SIG-M5 (cell line): ENCODE measurements around the gene COL6A2.
"Not testable (repeated sequence)": the region's sequence is repeated elsewhere in the genome, so short reads cannot be mapped to it uniquely, and the experiment has no call there.

Experiments used
- DNase-seq: peaks from one replicate; lab custom pipeline; 2025; lab: John Stamatoyannopoulos, UW

Gene COL6A2

GRCh38 chr21:46079352-46080170 is 18.4 kb upstream of the COL6A2 start:
- no peak for DNase-seq

DNA sequence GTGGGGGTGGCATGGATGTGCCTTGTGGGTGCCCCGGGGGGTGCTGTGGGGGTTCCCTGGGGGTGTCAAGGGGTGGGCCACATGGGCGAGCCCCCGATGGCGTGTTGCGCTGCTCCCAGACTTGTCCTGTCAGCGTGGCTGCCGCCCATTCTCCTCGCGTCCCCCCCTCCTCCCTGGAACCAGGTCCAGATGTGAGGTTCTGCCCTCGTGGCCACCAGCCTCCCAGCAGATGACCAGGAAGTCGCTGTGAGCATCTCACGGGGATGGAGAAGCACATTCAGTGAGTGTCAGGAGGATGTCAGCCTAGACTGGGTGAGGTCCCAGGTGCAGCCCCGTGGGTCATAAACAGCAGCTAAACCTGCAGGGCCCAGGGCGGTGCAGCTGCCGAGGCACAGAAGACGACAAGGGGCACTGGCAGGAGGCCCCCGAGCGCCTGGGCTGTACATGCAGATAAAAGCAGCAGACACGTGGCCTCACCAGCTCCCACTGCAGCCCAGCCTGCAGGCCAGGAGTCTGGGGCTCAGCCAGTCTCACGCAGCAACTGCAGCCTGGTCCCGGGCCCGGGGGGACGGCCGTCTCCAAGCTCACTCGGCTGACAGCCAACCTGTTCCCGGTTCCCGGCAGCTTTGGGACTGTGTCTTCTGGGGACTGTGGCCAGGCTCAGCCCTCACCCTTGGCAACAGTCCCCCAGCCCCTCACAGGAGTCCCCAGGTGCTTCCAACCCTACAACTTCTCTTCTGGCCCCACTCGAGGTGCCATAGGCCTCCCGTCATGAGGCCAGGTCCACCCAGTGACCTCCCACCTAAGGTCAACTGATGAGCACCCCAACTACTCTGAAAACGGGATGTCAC is 17.5 kb upstream of the COL6A2 start:
- no peak for DNase-seq

- DNase-seq = no peak
These were observed 16.7 kb upstream of the COL6A2 start for GRCh38 chr21:46081022-46081861.

GRCh38 chr21:46081862-46082712 is 15.8 kb upstream of the COL6A2 start:
- DNase-seq = no peak

DNA sequence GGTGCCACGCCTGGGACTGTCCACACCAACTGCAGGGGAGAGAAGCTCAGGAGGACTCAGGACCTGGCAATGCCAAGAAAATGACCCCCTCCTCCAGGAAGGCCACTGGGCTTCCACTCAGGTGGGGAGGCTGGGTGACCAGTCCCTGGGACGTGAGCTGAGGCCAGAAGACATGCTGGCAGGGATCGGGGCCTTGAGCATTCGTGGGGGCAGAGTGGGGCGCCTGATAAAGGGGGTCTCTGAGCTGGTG is 15.3 kb upstream of the COL6A2 start:
- DNase-seq = no peak

GRCh38 chr21:46082963-46083790 is 14.7 kb upstream of the COL6A2 start:
- DNase-seq = no peak

DNA sequence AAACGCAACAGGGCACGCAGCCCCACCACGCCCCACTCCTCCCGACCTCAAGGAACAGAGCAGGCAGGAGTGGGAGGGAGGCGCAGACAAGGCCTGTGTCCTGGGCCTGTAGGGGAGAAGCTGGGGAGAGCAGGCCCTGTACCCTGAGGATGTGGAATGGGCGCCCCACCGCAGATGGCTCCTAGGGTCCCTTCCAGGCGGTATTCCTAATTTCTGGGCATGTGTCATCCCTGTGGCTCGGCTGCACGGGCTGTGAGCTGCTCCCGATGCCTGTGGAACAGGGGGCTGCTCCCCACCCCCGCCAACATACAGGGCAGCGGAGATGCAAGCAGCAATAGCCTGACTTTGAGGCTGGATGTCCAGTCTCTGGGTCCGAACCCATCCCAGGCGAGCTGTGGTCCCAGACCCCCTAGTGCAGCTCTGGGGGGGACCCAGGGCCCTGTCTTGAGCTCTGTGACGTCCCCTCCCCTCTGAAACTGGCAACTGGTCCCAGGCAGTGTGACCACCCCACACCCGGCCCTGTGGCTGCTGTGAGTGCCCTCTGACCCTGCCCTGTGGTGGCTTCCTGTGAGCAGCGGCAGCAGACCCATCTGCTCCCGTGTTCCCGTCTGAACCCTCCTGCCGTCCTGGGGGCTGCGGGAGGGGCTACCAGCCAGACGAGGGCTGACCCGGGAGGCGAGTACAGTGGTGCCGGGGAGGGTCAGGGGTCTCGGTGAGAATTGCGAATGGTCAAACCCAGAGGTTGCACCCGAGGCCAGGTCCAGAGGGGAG is 13.9 kb upstream of the COL6A2 start:
- no peak for DNase-seq

DNA sequence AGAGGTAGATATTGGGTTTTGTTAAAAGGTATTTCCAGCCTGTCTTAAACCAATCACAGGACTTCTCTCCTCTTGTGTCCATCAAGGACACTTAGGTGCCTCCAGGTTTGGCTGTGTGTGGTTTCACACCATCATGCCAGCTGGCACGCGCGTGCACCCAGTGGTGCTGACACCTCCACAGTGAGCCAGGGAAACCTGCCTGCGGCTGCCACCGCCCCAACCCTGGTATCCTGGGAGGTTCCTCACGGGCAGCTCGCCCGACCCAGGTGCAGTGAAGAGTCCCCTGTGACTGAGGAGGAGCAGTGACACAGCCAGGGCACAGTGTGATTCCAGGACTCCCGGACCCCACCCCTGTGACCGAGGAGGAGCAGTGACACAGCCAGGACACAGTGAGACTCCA is 13.2 kb upstream of the COL6A2 start:
- no peak for DNase-seq

DNA sequence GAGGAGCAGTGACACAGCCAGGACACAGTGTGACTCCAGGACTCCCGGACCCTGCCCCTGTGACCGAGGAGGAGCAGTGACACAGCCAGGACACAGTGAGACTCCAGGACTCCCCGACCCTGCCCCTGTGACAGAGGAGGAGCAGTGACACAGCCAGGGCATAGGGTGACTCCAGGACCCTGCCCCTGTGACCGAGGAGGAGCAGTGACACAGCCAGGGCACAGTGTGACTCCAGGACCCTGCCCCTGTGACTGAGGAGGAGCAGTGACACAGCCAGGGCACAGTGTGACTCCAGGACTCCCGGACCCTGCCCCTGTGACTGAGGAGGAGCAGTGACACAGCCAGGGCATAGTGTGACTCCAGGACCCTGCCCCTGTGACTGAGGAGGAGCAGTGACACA is 12.7 kb upstream of the COL6A2 start:
- DNase-seq = not testable (repeated sequence)

DNA sequence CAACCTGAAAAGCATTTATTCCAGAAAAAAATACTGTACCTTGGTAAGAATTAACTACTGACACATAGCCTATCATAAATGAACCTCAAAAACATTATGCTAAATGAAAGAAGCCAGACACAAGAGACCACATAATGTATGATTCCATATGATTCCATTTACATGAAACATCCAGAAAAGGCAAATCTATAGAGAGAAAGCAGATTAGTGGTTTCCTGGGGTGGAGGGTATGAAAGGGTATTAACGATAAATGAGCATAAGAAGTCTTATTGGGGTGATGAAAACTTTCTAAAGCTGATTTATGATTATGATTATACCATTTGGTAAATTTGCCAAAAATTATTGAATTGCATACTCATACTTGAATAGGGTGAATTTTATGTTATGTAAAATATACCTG is 10.3 kb upstream of the COL6A2 start:
- no peak for DNase-seq

DNA sequence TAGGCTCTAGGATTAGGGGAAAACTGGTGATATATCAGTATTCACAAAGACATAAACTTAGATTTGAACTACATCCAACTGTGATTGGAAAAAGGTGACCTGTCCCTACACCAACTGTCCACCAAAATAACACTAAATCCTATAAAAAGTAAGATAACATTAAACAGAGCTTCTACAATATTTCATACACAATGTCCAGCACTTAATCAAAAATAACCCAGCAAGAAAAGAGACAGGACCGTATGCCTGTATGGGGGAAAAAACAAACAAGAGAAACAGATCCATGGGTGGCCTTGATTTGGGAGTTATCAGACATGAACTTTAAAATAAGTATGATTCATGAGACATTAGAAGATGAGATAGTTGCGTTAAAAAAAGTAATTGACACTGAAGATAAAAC is 9.7 kb upstream of the COL6A2 start:
- no peak for DNase-seq

DNA sequence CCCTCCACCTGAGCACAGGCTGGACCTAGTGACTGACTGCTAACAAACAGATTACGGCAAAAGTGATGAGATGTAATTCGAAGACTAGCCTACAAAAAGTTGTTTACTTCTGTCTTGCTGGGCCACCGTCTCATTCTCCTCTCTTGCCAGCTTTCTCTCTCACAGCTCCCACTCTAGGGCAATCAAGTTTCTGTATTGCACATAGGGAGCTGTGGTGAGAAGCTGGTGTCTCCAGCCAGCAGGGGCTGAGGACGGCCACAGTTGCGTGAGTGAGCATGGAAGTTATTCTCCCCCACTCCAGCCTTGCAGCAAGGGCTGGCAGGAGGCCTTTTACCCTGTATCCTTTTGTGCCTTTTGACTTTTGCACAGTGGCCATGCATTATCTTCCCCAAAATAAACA is 8.6 kb upstream of the COL6A2 start:
- no peak for DNase-seq

DNA sequence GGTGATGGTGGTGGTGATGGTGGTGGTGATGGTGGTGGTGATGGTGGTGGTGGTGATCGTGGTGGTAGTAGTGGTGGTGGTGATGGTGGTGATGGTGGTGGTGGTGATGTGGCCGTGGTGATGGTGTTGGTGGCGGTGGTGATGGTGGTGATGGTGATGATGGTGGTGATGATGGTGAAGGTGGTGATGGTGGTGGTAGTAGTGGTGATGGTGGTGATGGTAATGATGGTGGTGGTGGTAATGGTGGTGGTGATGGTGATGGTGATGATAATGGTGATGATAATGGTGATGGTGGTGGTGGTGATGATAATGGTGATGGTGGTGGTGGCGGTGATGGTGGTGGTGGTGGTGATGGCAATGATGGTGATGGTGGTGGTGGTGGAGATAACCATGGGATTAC is 6.8 kb upstream of the COL6A2 start:
- no peak for DNase-seq

- no peak for DNase-seq
These were observed 6.3 kb upstream of the COL6A2 start for GRCh38 chr21:46091631-46092025.

DNA sequence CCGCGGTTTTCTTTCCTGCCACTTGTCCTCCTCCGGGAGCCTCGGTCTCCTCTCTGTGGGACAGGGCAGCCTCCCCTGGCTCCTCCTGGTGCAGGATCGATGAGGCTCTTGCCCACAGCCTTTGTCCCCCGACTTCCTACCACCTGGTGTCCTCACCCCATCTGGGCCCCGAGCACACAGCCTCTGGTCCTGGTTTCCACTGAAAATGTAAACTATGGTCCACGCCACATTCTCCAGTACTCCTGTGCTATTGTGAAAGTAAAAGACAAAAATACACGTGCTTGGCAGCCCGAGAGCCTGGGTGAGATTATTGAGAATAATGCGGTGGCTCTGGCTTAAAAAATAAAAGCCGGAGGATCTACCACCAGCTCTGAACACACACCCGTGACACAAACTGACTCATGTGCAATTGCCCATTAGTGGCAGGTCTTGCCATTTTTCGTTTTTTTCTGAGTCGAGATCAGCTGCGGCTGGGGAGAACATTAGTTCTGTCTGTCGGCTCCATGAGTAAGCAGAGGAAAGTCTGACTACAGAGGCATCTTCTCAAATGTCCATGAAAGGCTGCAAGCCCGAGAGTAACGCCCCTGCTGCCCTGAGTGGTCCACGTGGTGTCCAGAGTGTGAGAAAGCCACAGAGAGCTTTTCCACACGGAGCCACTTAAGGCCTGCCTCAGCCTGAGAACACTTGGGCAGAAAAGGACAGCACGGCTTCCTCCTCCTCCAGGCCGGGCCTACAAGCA is 5.7 kb upstream of the COL6A2 start:
- DNase-seq = no peak

GRCh38 chr21:46092811-46093667 is 4.9 kb upstream of the COL6A2 start:
- DNase-seq = no peak

GRCh38 chr21:46093668-46094400 is 4.1 kb upstream of the COL6A2 start:
- DNase-seq = no peak
